GM23248 (cell line): ENCODE measurements around the gene TLR9. TPM values are rescaled to one million over a fixed set of nuclear protein-coding genes. Genes with fewer than 3 reads are reported as not detected.

ENCODE experiments used
- DNase-seq: peaks from one replicate; pipeline ENCODE4 v3.0.0-alpha.2; 2015
- H2AFZ ChIP-seq: fragments of 200-600 bp; sonication (generic); 2 replicates; pipeline ENCODE4 v1.6.1; 2016; ENCODE audit warnings: antibody characterized with exemption
- H3F3A ChIP-seq: fragments of 200-600 bp; sonication (generic); 2 replicates; pipeline ENCODE4 v1.6.1; 2016; ENCODE audit warnings: mild to moderate bottlenecking, antibody characterized with exemption, mixed run types; ENCODE audit not compliant: insufficient read depth
- H3K27ac ChIP-seq: fragments of 200-600 bp; sonication (generic); 2 replicates; pipeline ENCODE4 v1.5.1; 2016; ENCODE audit warnings: mild to moderate bottlenecking
- H3K27me3 ChIP-seq: fragments of 200-600 bp; sonication (generic); replicated peaks from 2 replicates; pipeline ENCODE4 v1.6.1; 2016; ENCODE audit warnings: mild to moderate bottlenecking; ENCODE audit not compliant: insufficient read depth
- H3K36me3 ChIP-seq: fragments of 200-600 bp; sonication (generic); 2 replicates; pipeline ENCODE4 v1.6.1; 2016; ENCODE audit warnings: low read depth, mild to moderate bottlenecking
- H3K4me1 ChIP-seq: fragments of 200-600 bp; sonication (generic); 2 replicates; pipeline ENCODE4 v1.6.1; 2016; ENCODE audit warnings: mild to moderate bottlenecking; ENCODE audit not compliant: insufficient read depth
- H3K4me2 ChIP-seq: fragments of 200-600 bp; sonication (generic); one replicate; pipeline ENCODE4 v1.6.1; 2016; ENCODE audit warnings: mild to moderate bottlenecking; ENCODE audit not compliant: unreplicated experiment
- H3K4me3 ChIP-seq: fragments of 200-600 bp; sonication (generic); 2 replicates; pipeline ENCODE4 v1.5.1; 2016; ENCODE audit warnings: mild to moderate bottlenecking
- H3K79me2 ChIP-seq: fragments of 200-600 bp; sonication (generic); 2 replicates; pipeline ENCODE4 v1.6.1; 2016; ENCODE audit warnings: mild to moderate bottlenecking; ENCODE audit not compliant: insufficient read depth
- H3K9ac ChIP-seq: fragments of 200-600 bp; sonication (generic); 2 replicates; pipeline ENCODE4 v1.6.1; 2016; ENCODE audit warnings: mild to moderate bottlenecking
- H3K9me2 ChIP-seq: fragments of 200-600 bp; sonication (generic); 2 replicates; pipeline ENCODE4 v1.6.1; 2016; ENCODE audit warnings: mixed run types, mild to moderate bottlenecking, moderate library complexity; ENCODE audit not compliant: insufficient read depth
- H3K9me3 ChIP-seq: fragments of 200-600 bp; sonication (generic); one replicate; pipeline ENCODE4 v1.6.1; 2017; ENCODE audit warnings: low read depth
- H4K20me1 ChIP-seq: fragments of 200-600 bp; sonication (generic); 2 replicates; pipeline ENCODE4 v1.6.0; 2016; ENCODE audit not compliant: insufficient read depth
- EZH2 ChIP-seq: fragments of 200-600 bp; sonication (generic); IDR thresholded peaks from 2 replicates; pipeline ENCODE4 v1.6.1; 2018; ENCODE audit warnings: antibody characterized with exemption, mild to moderate bottlenecking; ENCODE audit not compliant: insufficient read depth, poor library complexity, severe bottlenecking
- EZH2phosphoT487 ChIP-seq: fragments of 200-600 bp; sonication (generic); IDR thresholded peaks from 2 replicates; pipeline ENCODE4 v1.6.1; 2018; ENCODE audit warnings: antibody characterized with exemption, moderate library complexity, mild to moderate bottlenecking, low read depth; ENCODE audit not compliant: insufficient read depth
- WGBS, 2 experiments: methylation state at CpG; one replicate each; pipeline ENCODE4 v1.1.6; 2015 to 2017; ENCODE audit warnings: low lambda C conversion rate in 2 of 2, low coverage in 1 of 2; ENCODE audit errors: missing lambda C conversion rate in 2 of 2; 5-methylcytosine and 5-hydroxymethylcytosine counted together
- in situ Hi-C: fragments of 300-500 bp; cut with MboI; formaldehyde crosslinking; loops from 2 replicates; pipeline ENCODE4 v1.15.0; 2020
- polyA plus RNA-seq: library from polyadenylated mRNA; unstranded; fragments of >200 nt; fragmentation: Nextera tagmentation; extraction: Ambion mirVana; gene quantifications from 2 replicates; pipeline ENCODE4 v1.2.1, GENCODE V29; 2016
- total RNA-seq: library from RNA; depleted of rRNA; stranded (reverse); fragments of >200 nt; shearing (Covaris generic); gene quantifications from 2 replicates; pipeline ENCODE4 v1.2.3, GENCODE V29; 2014

The TLR9 gene
- total and polyA plus RNA-seq, 2 experiments from 2014 or later: not detected

GRCh38 chr3:52215351-52215750, 10.1 kb downstream of the TLR9 start:
- H3K27me3 ChIP-seq: no peaks in the 10 kb centered on the region
- peaks cover 36% of the 10 kb centered on the region for H3K36me3 ChIP-seq
- H4K20me1 ChIP-seq: no peaks in the 10 kb centered on the region
- peaks cover 34% of the 10 kb centered on the region for H3F3A ChIP-seq
- DNase-seq: no peak
- peaks cover 13% of the 10 kb centered on the region for H3K4me1 ChIP-seq
- in situ Hi-C loops: no loop called here
- TF ChIP-seq EZH2phosphoT487: no peak
- TF ChIP-seq EZH2: no peak
- no peak overlapping the region for H3K9ac ChIP-seq
- H3K4me2 ChIP-seq: no peak overlapping the region
- H3K27ac ChIP-seq: no peak overlapping the region
- H3K4me3 ChIP-seq: no peak overlapping the region
- no peaks in the 10 kb centered on the region for H3K9me3 ChIP-seq
- no peaks in the 10 kb centered on the region for H3K79me2 ChIP-seq
- 83 to 92% methylated on average over 7 of the region's 7 CpGs for WGBS, 2 experiments
- no peak overlapping the region for H2AFZ ChIP-seq
- no peaks in the 10 kb centered on the region for H3K9me2 ChIP-seq

GRCh38 chr3:52213901-52214300, 11.5 kb downstream of the TLR9 start:
- Histone ChIP-seq H3K27ac (no peak overlapping the region), H3K9ac (no peak overlapping the region), H3K4me2 (no peak overlapping the region), H3K9me3 (no peaks in the 10 kb centered on the region), H2AFZ (no peak overlapping the region), H3K4me1 (peaks cover 13% of the 10 kb centered on the region), H3K9me2 (no peaks in the 10 kb centered on the region), H3K4me3 (no peak overlapping the region), H4K20me1 (no peaks in the 10 kb centered on the region), H3K79me2 (no peaks in the 10 kb centered on the region), H3K27me3 (no peaks in the 10 kb centered on the region), H3K36me3 (peaks cover 47% of the 10 kb centered on the region), H3F3A (peaks cover 34% of the 10 kb centered on the region)
- in situ Hi-C loops: no loop called here
- peak; percentile 28 for DNase-seq
- no peak for TF ChIP-seq EZH2phosphoT487
- TF ChIP-seq EZH2: no peak

DNA sequence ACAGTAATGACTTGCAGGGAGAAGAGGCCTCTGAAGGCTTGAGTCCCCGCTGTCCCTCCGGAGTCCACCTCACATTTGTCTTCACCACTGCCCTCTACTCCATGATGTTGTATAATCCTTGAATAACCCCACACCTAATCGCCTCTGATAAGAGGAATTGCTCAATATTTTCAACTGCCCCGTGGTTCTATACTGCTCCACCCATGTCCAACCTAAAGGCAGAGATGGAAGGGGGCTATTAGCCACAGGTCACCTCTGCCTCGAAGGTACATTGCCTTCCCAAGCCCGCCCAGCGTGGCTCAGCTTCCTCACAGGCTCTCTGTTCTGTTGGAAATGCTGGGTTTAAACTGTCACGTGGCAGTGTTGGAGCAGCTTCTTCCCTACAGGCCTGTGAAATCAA, 12.4 kb downstream of the TLR9 start:
- Histone ChIP-seq H3K79me2 (no peaks in the 10 kb centered on the region), H3K9me3 (no peaks in the 10 kb centered on the region), H3K27me3 (no peaks in the 10 kb centered on the region), H4K20me1 (no peaks in the 10 kb centered on the region), H3K4me3 (no peak overlapping the region), H3K27ac (no peak overlapping the region), H3K4me1 (peaks cover 13% of the 10 kb centered on the region), H3K36me3 (peaks cover 56% of the 10 kb centered on the region), H2AFZ (no peak overlapping the region), H3K9me2 (no peaks in the 10 kb centered on the region), H3F3A (peaks cover 33% of the 10 kb centered on the region), H3K4me2 (no peak overlapping the region), H3K9ac (no peak overlapping the region)
- 83 to 89% methylated on average over 8 of the region's 8 CpGs for WGBS, 2 experiments
- no peak for DNase-seq
- in situ Hi-C loops: no loop called here
- TF ChIP-seq EZH2 (no peak), EZH2phosphoT487 (no peak)

- Histone ChIP-seq H3K9me2 (no peaks in the 10 kb centered on the region), H3K4me2 (no peak overlapping the region), H3F3A (peaks cover 18% of the 10 kb centered on the region), H3K9ac (no peak overlapping the region), H3K4me1 (0 out of 2 replicates have a peak, but pooled peaks cover under 1% of the 10 kb centered on the region), H3K36me3 (peaks cover 69% of the 10 kb centered on the region), H3K9me3 (no peaks in the 10 kb centered on the region), H2AFZ (no peak overlapping the region), H3K79me2 (no peaks in the 10 kb centered on the region), H4K20me1 (no peaks in the 10 kb centered on the region), H3K4me3 (no peak overlapping the region), H3K27ac (no peak overlapping the region), H3K27me3 (no peaks in the 10 kb centered on the region)
- TF ChIP-seq EZH2phosphoT487: no peak
- TF ChIP-seq EZH2: no peak
- WGBS, 2 experiments: 92 to 93% methylated on average over 18 of the region's 18 CpGs
- no peak for DNase-seq
- in situ Hi-C loops: no loop called here
These were observed 14.1 kb downstream of the TLR9 start for GRCh38 chr3:52211268-52211891.

GRCh38 chr3:52210550-52211046, 14.8 kb downstream of the TLR9 start:
- Histone ChIP-seq H3K27me3 (no peaks in the 10 kb centered on the region), H3K4me2 (no peak overlapping the region), H3F3A (peaks cover 10% of the 10 kb centered on the region), H3K79me2 (no peaks in the 10 kb centered on the region), H3K36me3 (peaks cover 77% of the 10 kb centered on the region), H2AFZ (no peak overlapping the region), H3K27ac (no peak overlapping the region), H3K9me2 (no peaks in the 10 kb centered on the region), H3K9ac (no peak overlapping the region), H3K9me3 (no peaks in the 10 kb centered on the region), H3K4me3 (no peak overlapping the region), H4K20me1 (no peaks in the 10 kb centered on the region), H3K4me1 (no peaks in the 10 kb centered on the region)
- 78 to 85% methylated on average over 6 of the region's 6 CpGs for WGBS, 2 experiments
- TF ChIP-seq EZH2phosphoT487 (no peak), EZH2 (no peak)
- in situ Hi-C loops: no loop called here
- DNase-seq: peak; percentile 39
